B cell (primary cell): ENCODE measurements around the gene NPAS3.

Source experiments
- EZH2 ChIP-seq: IDR thresholded peaks from 2 replicates; pipeline ENCODE4 v1.6.1; 2012; ENCODE audit warnings: borderline replicate concordance, low read depth, mild to moderate bottlenecking, moderate library complexity, low read length; ENCODE audit not compliant: insufficient read depth, poor library complexity, severe bottlenecking
- TF ChIP-seq, protein P1 (sequence below): fragments of 200-600 bp; IDR thresholded peaks from one replicate; pipeline ENCODE4 v1.8.0; 2022; ENCODE audit warnings: antibody characterized with exemption, mild to moderate bottlenecking

- no peak for TF ChIP-seq EZH2
- TF ChIP-seq, protein P1, sequence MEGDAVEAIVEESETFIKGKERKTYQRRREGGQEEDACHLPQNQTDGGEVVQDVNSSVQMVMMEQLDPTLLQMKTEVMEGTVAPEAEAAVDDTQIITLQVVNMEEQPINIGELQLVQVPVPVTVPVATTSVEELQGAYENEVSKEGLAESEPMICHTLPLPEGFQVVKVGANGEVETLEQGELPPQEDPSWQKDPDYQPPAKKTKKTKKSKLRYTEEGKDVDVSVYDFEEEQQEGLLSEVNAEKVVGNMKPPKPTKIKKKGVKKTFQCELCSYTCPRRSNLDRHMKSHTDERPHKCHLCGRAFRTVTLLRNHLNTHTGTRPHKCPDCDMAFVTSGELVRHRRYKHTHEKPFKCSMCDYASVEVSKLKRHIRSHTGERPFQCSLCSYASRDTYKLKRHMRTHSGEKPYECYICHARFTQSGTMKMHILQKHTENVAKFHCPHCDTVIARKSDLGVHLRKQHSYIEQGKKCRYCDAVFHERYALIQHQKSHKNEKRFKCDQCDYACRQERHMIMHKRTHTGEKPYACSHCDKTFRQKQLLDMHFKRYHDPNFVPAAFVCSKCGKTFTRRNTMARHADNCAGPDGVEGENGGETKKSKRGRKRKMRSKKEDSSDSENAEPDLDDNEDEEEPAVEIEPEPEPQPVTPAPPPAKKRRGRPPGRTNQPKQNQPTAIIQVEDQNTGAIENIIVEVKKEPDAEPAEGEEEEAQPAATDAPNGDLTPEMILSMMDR: no peak
Measured at GRCh38 chr14:33475623-33476022, 536.9 kb downstream of the NPAS3 start.
